ENCODE measurements around the gene PRSS33.

The PRSS33 gene

GRCh38 chr16:2763173-2763572 lies 24.2 kb downstream of the PRSS33 start:
- DNase-seq (ENCODE audit: low spot score) = no peak

- no peak for DNase-seq (ENCODE audit: low spot score)
Observed at GRCh38 chr16:2762711-2763110, 24.6 kb downstream of the PRSS33 start.

GRCh38 chr16:2761886-2762583 lies 25.3 kb downstream of the PRSS33 start:
- no peak for DNase-seq (ENCODE audit: low spot score)

DNA sequence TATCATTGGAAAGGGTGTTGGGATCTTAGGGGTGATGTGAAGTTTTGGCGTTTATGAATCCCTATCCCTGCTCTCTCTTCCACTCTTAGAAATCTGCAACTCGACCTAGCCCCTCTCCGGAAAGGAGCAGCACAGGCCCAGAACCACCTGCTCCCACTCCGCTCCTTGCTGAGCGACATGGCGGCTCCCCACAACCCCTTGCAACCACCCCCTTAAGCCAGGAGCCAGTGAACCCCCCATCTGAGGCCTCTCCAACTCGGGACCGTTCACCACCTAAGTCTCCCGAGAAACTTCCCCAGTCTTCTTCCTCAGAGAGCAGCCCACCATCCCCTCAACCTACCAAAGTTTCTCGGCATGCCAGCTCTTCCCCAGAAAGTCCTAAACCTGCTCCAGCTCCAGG lies 25.9 kb downstream of the PRSS33 start:
- no peak for DNase-seq (ENCODE audit: low spot score)

DNA sequence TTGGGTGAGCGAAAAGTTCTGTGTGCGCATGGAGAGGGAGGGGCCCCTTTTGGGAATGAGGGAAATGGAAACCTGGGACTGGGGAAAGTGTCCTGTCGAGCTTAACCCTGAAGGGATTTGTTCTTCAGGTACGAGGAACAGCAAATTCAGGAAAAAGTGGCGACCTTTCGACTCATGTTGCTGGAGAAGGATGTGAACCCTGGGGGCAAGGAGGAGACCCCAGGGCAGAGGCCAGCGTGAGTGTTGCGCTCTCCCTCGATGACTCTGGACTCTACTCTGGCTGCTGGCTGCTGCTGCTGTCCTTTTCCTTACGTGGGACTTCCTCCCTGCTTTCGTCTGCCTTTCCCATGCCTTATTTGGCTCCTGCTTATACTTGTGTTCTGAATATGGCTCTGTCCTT lies 30.0 kb downstream of the PRSS33 start:
- no peak for DNase-seq (ENCODE audit: low spot score)

- no peak for DNase-seq (ENCODE audit: low spot score)
Observed at GRCh38 chr16:2756288-2757015, 30.9 kb downstream of the PRSS33 start.

GRCh38 chr16:2755158-2755557 lies 32.2 kb downstream of the PRSS33 start:
- no peak for DNase-seq (ENCODE audit: low spot score)

DNA sequence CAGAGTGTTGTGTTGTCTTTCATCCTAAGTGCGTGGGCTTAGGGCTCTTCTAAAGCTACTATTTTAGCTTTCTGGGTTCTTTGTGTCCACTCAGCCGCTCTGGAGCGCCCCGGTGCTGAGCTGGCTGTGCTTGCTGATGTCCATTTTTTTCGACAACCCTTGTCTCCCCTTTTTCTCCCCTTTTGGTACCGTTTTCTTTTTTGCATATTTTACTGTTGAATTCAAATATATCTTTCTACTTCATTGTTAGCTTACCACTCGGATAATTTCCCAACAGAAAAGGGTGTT lies 33.7 kb downstream of the PRSS33 start:
- no peak for DNase-seq (ENCODE audit: low spot score)

DNA sequence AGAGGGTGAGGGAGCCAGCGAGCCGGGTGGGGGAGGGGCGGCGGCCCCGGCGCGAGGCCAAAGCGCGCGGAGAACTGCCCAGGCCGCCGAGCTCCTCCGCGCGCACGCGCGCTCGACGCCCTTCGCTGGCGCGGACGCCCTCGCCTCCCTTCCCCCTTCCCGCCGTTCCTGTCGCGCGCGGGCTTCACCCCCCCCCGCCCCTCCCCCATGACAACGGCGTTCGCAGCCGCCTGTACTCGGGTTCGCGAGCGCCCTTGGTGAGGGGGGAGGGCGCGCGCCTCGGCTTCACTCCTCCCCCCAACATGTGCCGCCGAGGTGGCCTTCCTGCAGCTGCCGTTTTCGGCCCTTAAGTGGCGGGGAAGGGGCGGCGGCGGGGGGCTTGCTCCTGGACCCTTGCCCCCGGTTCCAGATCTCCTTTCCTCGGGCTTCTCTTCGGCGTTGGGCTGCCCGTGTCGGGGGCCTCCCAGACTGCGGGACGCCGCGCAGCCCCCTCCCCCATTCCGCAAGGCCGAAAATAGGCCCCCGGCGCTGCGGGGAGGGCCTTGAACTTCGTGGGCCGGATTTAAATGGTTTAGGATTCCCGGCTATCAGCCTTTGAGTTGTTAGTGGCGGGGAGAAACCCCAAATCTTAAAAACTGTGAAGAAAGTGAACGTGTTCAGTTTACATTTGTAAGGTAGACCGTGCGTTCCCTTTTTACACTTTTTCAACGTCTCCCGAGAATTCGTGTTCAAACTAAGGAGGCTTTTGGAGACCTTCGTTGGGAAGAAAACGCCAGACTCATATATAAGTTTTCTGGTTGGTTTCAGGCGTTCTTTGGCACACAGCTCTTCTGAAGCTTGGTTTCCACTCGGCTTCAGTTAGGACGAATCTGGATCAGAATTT lies 34.3 kb downstream of the PRSS33 start:
- DNase-seq (ENCODE audit: low spot score) = peak; percentile 43

DNA sequence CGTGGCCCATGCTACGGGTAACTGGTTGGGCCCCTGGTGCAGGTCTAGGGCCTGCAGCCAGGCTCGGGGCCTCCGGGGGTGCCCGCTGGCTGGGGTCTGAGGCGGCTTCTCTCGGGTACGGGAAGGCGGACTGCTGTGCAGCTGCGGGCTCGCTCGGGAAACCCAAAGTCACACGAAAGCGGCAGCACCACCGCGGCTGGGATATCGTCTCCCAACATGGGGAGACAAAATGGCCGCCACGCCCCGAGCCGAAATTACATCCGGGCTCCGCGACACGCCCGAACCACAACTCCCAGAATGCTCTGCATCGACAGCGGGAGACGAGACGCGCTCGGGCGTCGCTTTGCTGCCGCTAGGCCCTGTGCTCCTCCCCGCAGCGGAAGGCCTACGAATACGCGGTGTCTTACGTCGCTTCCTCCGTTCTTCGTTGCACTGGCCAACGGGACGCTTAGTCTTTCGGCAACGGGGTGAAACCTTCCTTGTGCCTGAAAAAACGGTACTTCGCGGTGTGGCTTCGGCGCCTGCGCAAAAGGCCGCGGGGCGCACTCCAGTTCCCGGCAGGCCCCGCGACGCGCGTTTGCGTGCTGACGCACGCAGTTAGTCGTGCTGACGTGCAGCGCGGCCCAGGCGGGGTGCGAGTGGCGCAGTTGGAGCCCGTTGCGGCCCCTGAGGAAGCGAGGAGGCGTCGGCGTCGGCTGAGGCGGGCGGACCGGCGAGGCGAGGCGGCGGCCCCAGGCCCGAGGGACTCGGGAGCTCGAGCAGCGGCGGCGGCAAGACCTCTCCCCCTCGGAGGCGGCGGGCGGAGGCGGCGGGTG lies 35.1 kb downstream of the PRSS33 start, which contains the start of gene SRRM2:
Gene SRRM2 (plus strand): TSS at position 604 of the 815 bp plus-strand sequence. CDS start 3,727 bp downstream, outside the sequence.
- peak; percentile 94 for DNase-seq (ENCODE audit: low spot score)

GRCh38 chr16:2751577-2752034 lies 35.8 kb downstream of the PRSS33 start:
- DNase-seq (ENCODE audit: low spot score) = no peak

GRCh38 chr16:2749936-2750335 lies 37.4 kb downstream of the PRSS33 start:
- no peak for DNase-seq (ENCODE audit: low spot score)

DNA sequence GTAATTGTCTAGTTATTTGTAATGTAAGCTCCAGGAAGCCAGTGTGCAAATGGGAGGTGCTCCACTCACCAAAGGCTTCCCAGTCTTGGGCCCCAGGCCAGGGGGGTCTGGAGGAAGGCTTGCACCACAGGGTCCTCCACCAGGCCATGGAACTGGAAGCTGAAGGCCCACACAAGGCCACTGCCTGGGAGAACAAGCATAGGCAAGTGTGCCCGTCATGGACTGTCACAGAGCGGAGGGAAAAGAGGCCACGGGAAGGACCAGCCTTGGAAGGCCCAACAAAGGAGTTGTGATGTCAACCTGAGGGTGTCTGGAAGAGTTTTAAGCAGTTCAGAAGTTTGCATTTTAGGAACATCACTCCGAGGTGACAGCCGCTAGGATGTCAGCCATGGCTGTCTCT lies 37.9 kb downstream of the PRSS33 start:
- no peak for DNase-seq (ENCODE audit: low spot score)

GRCh38 chr16:2748757-2749455 lies 38.5 kb downstream of the PRSS33 start:
- DNase-seq (ENCODE audit: low spot score) = no peak

DNA sequence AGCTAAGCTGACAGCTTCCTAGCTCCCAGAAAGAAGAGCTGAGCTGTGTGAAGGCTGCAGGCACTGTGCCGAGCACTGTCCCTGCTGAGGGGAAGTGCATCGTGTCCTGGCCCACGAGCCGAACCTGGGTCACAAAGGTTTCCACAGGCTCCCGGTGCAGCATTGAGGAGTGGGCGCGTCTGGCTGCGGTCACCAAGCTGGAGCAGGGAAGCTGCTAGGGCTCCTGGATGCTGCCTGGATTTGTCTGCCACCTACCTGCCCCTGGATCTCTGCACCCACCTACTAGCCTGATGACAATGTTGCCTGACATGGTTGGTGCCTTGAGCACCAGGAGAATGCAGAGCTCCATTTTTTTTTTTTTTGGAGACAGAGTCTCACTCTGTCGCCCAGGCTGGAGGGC lies 41.4 kb downstream of the PRSS33 start:
- no peak for DNase-seq (ENCODE audit: low spot score)

- no peak for DNase-seq (ENCODE audit: low spot score)
Observed at GRCh38 chr16:2745116-2745890, 42.1 kb downstream of the PRSS33 start.

GRCh38 chr16:2744711-2745110 lies 42.6 kb downstream of the PRSS33 start:
- no peak for DNase-seq (ENCODE audit: low spot score)

DNA sequence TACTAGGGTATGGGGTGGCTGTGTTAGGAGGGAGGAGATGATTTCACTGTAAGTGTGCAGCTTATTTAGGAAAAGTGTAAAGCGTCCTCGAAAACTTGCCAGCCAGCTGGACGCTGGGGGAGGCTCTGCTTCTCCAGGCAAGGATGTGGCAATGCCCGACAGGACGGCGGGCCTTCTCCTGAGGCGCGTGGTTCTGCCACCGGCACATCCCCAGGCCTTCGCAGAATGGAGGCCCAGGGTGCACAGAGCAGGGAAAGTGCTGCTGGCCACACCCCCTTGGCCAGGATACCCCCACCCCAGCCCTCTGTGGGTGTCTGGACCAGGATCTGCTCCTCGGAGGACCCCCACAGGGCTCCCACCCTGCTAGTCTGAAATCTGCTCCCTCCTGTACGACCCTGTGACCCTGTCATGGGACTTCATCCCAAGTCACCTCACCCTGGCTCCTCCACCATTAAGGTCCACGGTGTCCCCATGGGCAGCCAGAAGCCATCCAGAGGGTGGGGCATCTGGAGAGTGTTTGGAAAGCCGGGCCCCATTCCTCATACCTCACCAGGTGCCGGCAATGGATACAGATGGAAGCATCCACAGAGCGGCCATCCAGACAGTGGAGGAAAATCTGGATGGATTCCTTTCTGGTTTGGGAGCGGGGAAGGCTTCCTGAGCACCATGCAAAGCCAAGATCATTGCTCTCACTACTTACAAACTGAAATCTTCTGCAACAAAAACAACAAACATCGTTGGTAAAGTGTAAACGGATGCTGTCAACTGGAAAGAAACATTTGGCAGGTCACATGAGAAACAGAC lies 44.2 kb downstream of the PRSS33 start:
- DNase-seq (ENCODE audit: low spot score) = no peak

- no peak for DNase-seq (ENCODE audit: low spot score)
Observed at GRCh38 chr16:2742323-2743006, 44.9 kb downstream of the PRSS33 start.
